Smooth muscle cell (in vitro differentiated cells): ENCODE results near the gene ILF2. TPM values are rescaled to one million over a fixed set of nuclear protein-coding genes. Genes with fewer than 3 reads are reported as not detected.

Experiments
- DNase-seq: peaks from one replicate; lab custom pipeline; 2025; ENCODE audit not compliant: unreplicated experiment; lab: John Stamatoyannopoulos, UW
- H2AFZ ChIP-seq: fragments of 200-600 bp; sonication (generic); 2 replicates; pipeline ENCODE4 v1.6.0; 2016; ENCODE audit warnings: antibody characterized with exemption, low read depth, mild to moderate bottlenecking
- H3F3A ChIP-seq: fragments of 200-600 bp; sonication (generic); 2 replicates; pipeline ENCODE4 v1.6.0; 2017; ENCODE audit warnings: antibody characterized with exemption, low read depth
- H3K27ac ChIP-seq: fragments of 200-600 bp; sonication (generic); 2 replicates; pipeline ENCODE4 v1.5.1; 2016; ENCODE audit warnings: low read depth, mild to moderate bottlenecking
- H3K27me3 ChIP-seq: fragments of 200-600 bp; sonication (generic); 2 replicates; pipeline ENCODE4 v1.6.1; 2016; ENCODE audit warnings: low read depth, mild to moderate bottlenecking
- H3K36me3 ChIP-seq: fragments of 200-600 bp; sonication (generic); 2 replicates; pipeline ENCODE4 v1.5.1; 2016; ENCODE audit warnings: low read depth
- H3K4me1 ChIP-seq: fragments of 200-600 bp; sonication (generic); 2 replicates; pipeline ENCODE4 v1.5.1; 2016; ENCODE audit warnings: low read depth
- H3K4me2 ChIP-seq: fragments of 200-600 bp; sonication (generic); 2 replicates; pipeline ENCODE4 v1.6.0; 2016; ENCODE audit warnings: mild to moderate bottlenecking
- H3K4me3 ChIP-seq: fragments of 200-600 bp; sonication (generic); 2 replicates; pipeline ENCODE4 v1.5.1; 2016; ENCODE audit warnings: mild to moderate bottlenecking
- H3K79me2 ChIP-seq: fragments of 200-600 bp; sonication (generic); 2 replicates; pipeline ENCODE4 v1.6.0; 2016; ENCODE audit warnings: low read depth, mild to moderate bottlenecking
- H3K9ac ChIP-seq: fragments of 200-600 bp; sonication (generic); 2 replicates; pipeline ENCODE4 v1.6.0; 2016; ENCODE audit warnings: low read depth
- H3K9me3 ChIP-seq: fragments of 200-600 bp; sonication (generic); replicated peaks from 2 replicates; pipeline ENCODE4 v1.5.1; 2016; ENCODE audit warnings: low read depth
- H4K20me1 ChIP-seq: fragments of 200-600 bp; sonication (generic); 2 replicates; pipeline ENCODE4 v1.6.0; 2016; ENCODE audit warnings: low read depth
- CTCF ChIP-seq: fragments of 200-600 bp; sonication (generic); IDR thresholded peaks from 2 replicates; pipeline ENCODE4 v1.5.1; 2017; ENCODE audit warnings: borderline replicate concordance, mild to moderate bottlenecking, antibody characterized with exemption; ENCODE audit not compliant: insufficient read depth, poor library complexity, severe bottlenecking
- WGBS: methylation state at CpG from one replicate; pipeline ENCODE4 v1.1.7; 2016; ENCODE audit warnings: low lambda C conversion rate; 5-methylcytosine and 5-hydroxymethylcytosine counted together
- polyA plus RNA-seq: library from polyadenylated mRNA; unstranded; fragments of >200 nt; fragmentation: Nextera tagmentation; extraction: Ambion mirVana; gene quantifications from 2 replicates; pipeline ENCODE4 v1.2.1, GENCODE V29; 2016
- total RNA-seq: library from RNA; depleted of rRNA; stranded (reverse); fragments of >200 nt; gene quantifications from 2 replicates; pipeline ENCODE4 v1.2.3, GENCODE V29; 2014

Gene ILF2
- total and polyA plus RNA-seq, 2 experiments from 2014 or later = 201 to 241 TPM

DNA sequence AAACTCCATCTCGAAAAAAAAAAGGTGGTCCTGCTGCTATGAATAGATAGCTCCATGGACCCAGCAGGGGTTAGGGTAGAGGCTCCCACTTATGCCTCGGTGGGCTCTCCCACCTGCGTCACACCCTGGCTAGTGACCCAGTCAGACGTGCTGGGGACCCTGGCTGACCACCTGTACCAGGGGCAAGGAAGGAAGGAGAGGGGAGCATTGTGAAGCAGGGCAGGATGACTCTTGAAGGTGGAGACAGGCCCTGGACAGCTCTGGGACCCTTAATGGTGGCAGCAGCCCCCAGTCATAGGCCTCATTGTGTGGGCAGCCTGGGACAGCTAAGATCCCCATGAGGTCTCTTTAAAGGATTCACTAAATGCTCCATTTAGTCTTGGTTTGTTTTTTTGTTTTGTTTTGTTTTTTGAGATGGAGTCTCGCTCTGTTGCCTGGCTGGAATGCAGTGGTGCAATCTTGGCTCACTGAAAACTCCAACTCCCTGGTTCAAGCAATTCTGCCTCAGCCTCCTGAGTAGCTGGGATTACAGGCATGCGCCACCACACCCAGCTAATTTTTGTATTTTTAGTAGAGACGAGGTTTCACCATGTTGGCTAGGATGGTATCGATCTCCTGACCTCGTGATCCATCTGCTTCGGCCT is 22.7 kb downstream of the ILF2 start:
- Histone ChIP-seq H3K9me3 (no peaks in the 10 kb centered on the region), H3F3A (peaks cover 26% of the 10 kb centered on the region), H3K9ac (no peak overlapping the region), H3K27ac (no peak overlapping the region), H4K20me1 (peaks cover 13% of the 10 kb centered on the region), H3K36me3 (peaks cover 14% of the 10 kb centered on the region), H3K4me3 (no peak overlapping the region), H3K4me1 (no peaks in the 10 kb centered on the region), H2AFZ (no peak overlapping the region), H3K4me2 (no peak overlapping the region), H3K79me2 (no peaks in the 10 kb centered on the region), H3K27me3 (no peaks in the 10 kb centered on the region)
- DNase-seq = no peak
- WGBS = 92% methylated on average over 10 of the region's 10 CpGs
- no peak for TF ChIP-seq CTCF

- Histone ChIP-seq H3K9me3 (no peaks in the 10 kb centered on the region), H3K27ac (no peak overlapping the region), H3K4me2 (no peak overlapping the region), H3K36me3 (peaks cover 20% of the 10 kb centered on the region), H3K9ac (no peak overlapping the region), H3K4me3 (no peak overlapping the region), H4K20me1 (peaks cover 21% of the 10 kb centered on the region), H3K79me2 (peaks cover under 1% of the 10 kb centered on the region), H3F3A (peaks cover 28% of the 10 kb centered on the region), H3K27me3 (no peaks in the 10 kb centered on the region), H3K4me1 (no peaks in the 10 kb centered on the region), H2AFZ (no peak overlapping the region)
- no peak for DNase-seq
- WGBS = 77% methylated on average over 2 of the region's 2 CpGs
- TF ChIP-seq CTCF = no peak
These were observed 23.5 kb downstream of the ILF2 start for GRCh38 chr1:153647346-153647714.

GRCh38 chr1:153646672-153647345 is 24.0 kb downstream of the ILF2 start:
- DNase-seq = no peak
- no peak overlapping the region for H3K27ac ChIP-seq
- no peak for TF ChIP-seq CTCF
- H3K9ac ChIP-seq = no peak overlapping the region
- H3K36me3 ChIP-seq = peaks cover 21% of the 10 kb centered on the region
- peaks cover 28% of the 10 kb centered on the region for H3F3A ChIP-seq
- peaks cover 6% of the 10 kb centered on the region for H3K79me2 ChIP-seq
- no peaks in the 10 kb centered on the region for H3K27me3 ChIP-seq
- H2AFZ ChIP-seq = no peak overlapping the region
- 91% methylated on average over 5 of the region's 5 CpGs for WGBS
- H4K20me1 ChIP-seq = peaks cover 26% of the 10 kb centered on the region
- H3K9me3 ChIP-seq = no peaks in the 10 kb centered on the region
- H3K4me2 ChIP-seq = no peak overlapping the region
- H3K4me1 ChIP-seq = no peaks in the 10 kb centered on the region
- no peak overlapping the region for H3K4me3 ChIP-seq

DNA sequence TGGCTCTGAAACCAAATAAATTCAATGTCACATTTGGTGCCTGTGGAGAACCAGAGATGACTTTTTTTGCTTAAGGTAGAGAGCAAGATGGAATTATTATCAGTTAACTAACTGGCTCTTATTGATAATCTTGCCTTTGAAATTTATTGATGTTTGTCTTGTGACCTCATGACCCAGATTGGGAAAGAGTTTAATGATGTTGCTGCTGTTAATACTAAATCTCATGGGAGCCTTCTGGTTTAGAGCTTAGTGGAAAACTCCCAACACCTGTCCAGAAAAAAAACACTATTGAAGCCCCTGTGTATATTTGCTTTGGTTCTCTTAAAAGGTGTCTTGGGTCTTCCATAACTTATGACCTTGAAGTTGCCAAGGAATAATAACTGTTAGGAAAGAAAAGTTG is 27.0 kb downstream of the ILF2 start:
- Histone ChIP-seq H3K27me3 (no peaks in the 10 kb centered on the region), H2AFZ (no peak overlapping the region), H4K20me1 (peaks cover 56% of the 10 kb centered on the region), H3K79me2 (peaks cover 29% of the 10 kb centered on the region), H3K4me1 (no peaks in the 10 kb centered on the region), H3K4me3 (no peak overlapping the region), H3F3A (peaks cover 43% of the 10 kb centered on the region), H3K4me2 (no peak overlapping the region), H3K9ac (no peak overlapping the region), H3K9me3 (no peaks in the 10 kb centered on the region), H3K36me3 (peaks cover 27% of the 10 kb centered on the region), H3K27ac (peak overlapping the region; percentile 21)
- TF ChIP-seq CTCF = no peak
- DNase-seq = no peak
